DMS153 treated with DMSO at 0.1 percent for 48 hours (cell line): ENCODE data around the gene CCL20.
"Not testable (repeated sequence)": the region's sequence is repeated elsewhere in the genome, so short reads cannot be mapped to it uniquely, and the experiment has no call there.

Experiments used
- DNase-seq: peaks from one replicate; lab custom pipeline; 2025; ENCODE audit not compliant: unreplicated experiment; lab: John Stamatoyannopoulos, UW

Gene CCL20

GRCh38 chr2:227813562-227814353 is at the start of gene CCL20:
Gene CCL20, plus strand, starts transcription at chr2:227813842. Its CDS starts 70 bp downstream, at chr2:227813912.
- DNase-seq = no peak

GRCh38 chr2:227765788-227766372 is 47.8 kb upstream of the CCL20 start:
- no peak for DNase-seq

GRCh38 chr2:227766373-227766883 is 47.2 kb upstream of the CCL20 start:
- peak; percentile 50 for DNase-seq

- no peak for DNase-seq
These were observed 45.8 kb upstream of the CCL20 start for GRCh38 chr2:227767830-227768229.

- no peak for DNase-seq
These were observed 41.4 kb upstream of the CCL20 start for GRCh38 chr2:227772197-227772661.

- no peak for DNase-seq
These were observed 40.7 kb upstream of the CCL20 start for GRCh38 chr2:227772932-227773331.

- no peak for DNase-seq
These were observed 39.5 kb upstream of the CCL20 start for GRCh38 chr2:227774011-227774624.

- no peak for DNase-seq
These were observed 38.5 kb upstream of the CCL20 start for GRCh38 chr2:227774895-227775842.

GRCh38 chr2:227780981-227781615 is 32.5 kb upstream of the CCL20 start:
- DNase-seq = no peak

GRCh38 chr2:227781841-227782240 is 31.8 kb upstream of the CCL20 start:
- no peak for DNase-seq

- DNase-seq = no peak
These were observed 30.8 kb upstream of the CCL20 start for GRCh38 chr2:227782804-227783203.

GRCh38 chr2:227783404-227784138 is 30.1 kb upstream of the CCL20 start:
- no peak for DNase-seq

GRCh38 chr2:227785293-227785692 is 28.3 kb upstream of the CCL20 start:
- DNase-seq = no peak

- DNase-seq = no peak
These were observed 25.1 kb upstream of the CCL20 start for GRCh38 chr2:227788561-227789018.

- no peak for DNase-seq
These were observed 23.8 kb upstream of the CCL20 start for GRCh38 chr2:227789803-227790202.

- no peak for DNase-seq
These were observed 20.4 kb upstream of the CCL20 start for GRCh38 chr2:227793148-227793712.

- DNase-seq = no peak
These were observed 17.5 kb upstream of the CCL20 start for GRCh38 chr2:227796045-227796711.

- DNase-seq = not testable (repeated sequence)
These were observed 16.9 kb upstream of the CCL20 start for GRCh38 chr2:227796768-227797167.

GRCh38 chr2:227799202-227799601 is 14.4 kb upstream of the CCL20 start:
- DNase-seq = no peak
